Ovary (tissue), 9 donors: ENCODE data around the gene SYNGR2. TPM values are rescaled to one million over a fixed set of nuclear protein-coding genes. Genes with fewer than 3 reads are reported as not detected.
A peak's percentile ranks its signal among the peaks of the same experiment; 100 is the strongest.

Source experiments
- DNase-seq, 5 donors: peaks; one replicate each; pipeline ENCODE4 v3.0.0-alpha.2; 2019 to 2020
- H3K27ac ChIP-seq, 2 donors: fragments of 200-600 bp; one replicate each; pipeline versions ENCODE4 v1.5.1 to v1.8.0; 2019 to 2022
- H3K27me3 ChIP-seq: fragments of 200-600 bp; one replicate; pipeline ENCODE4 v1.8.0; 2022
- H3K36me3 ChIP-seq: fragments of 200-600 bp; sonication (generic); one replicate; pipeline ENCODE4 v1.5.1; 2019
- H3K4me1 ChIP-seq: one replicate; pipeline ENCODE4 v1.8.1; 2013; ENCODE audit warnings: mild to moderate bottlenecking, moderate library complexity; ENCODE audit not compliant: insufficient read depth
- H3K4me3 ChIP-seq: fragments of 200-600 bp; sonication (generic); one replicate; pipeline ENCODE4 v1.5.1; 2017
- H3K9me3 ChIP-seq, 2 donors: fragments of 200-600 bp in 1 of 2; sonication (generic) in 1 of 2; one replicate each; pipeline versions ENCODE4 v1.5.1 to v1.8.1; 2013 to 2019; ENCODE audit warnings: mild to moderate bottlenecking in 1 of 2, moderate library complexity in 1 of 2
- CTCF ChIP-seq, 3 donors: fragments of 450-650 bp in 2 of 3; fragments of 200-600 bp in 1 of 3; IDR thresholded peaks; one replicate each; pipeline versions ENCODE4 v1.5.1 to v1.8.0; 2016 to 2022; ENCODE audit warnings: antibody characterized with exemption in 3 of 3, mild to moderate bottlenecking in 1 of 3
- EP300 ChIP-seq: sonication (generic); formaldehyde crosslinking; IDR thresholded peaks from one replicate; pipeline ENCODE4 v1.6.1; 2017; ENCODE audit warnings: antibody characterized with exemption
- POLR2A ChIP-seq: fragments of 450-650 bp; IDR thresholded peaks from one replicate; pipeline ENCODE4 v1.6.1; 2017; ENCODE audit warnings: antibody characterized with exemption, mild to moderate bottlenecking, moderate library complexity
- WGBS, 3 donors: extraction: QIAGEN DNeasy Blood & Tissue Kit in 1 of 3; methylation state at CpG; one replicate each; pipeline versions ENCODE4 v1.1.5 to v1.1.7; 2013 to 2017; 5-methylcytosine and 5-hydroxymethylcytosine counted together
- intact Hi-C, 4 donors: fragments of 100-400 bp; cut with DNase I; formaldehyde crosslinking; loops; one replicate each; pipeline versions ENCODE4 v1.11.0 to v1.15.1; 2022 to 2023
- polyA plus RNA-seq, 2 donors: library from polyadenylated mRNA; stranded (reverse); fragments of 200-250 nt in 1 of 2; fragments of 350-450 nt in 1 of 2; fragmentation: Illumina TruSeq in 1 of 2; extraction: RNeasy Lipid Tissue Mini Kit (QIAGEN cat#74804) in 1 of 2; gene quantifications; one replicate each; pipeline ENCODE4 v1.2.3, GENCODE V29; 2013 to 2014
- total RNA-seq, 7 donors: library from RNA; depleted of rRNA in 2 of 7; stranded (reverse); fragments of >200 nt in 2 of 7; fragmentation: NEBNext Ultra II Directional in 3 of 7; extraction: Animal tissue kit (Norgen Biotek cat#: 25700) in 3 of 7; gene quantifications; one replicate each; pipeline versions ENCODE4 v1.1.0 to v1.2.4, GENCODE V29; 2016 to 2023
- donor health status: DM: no; HTN: no; CAD: no; lungs with moderate emphysema.
- donor health status: DM: no; HTN: no; CAD: no.
- donor health status: Bipolar disorder and iron deficiency.
- donor health status: DM: yes; HTN: yes; CAD: no.
- donor health status: DM: no; HTN: no; CAD: no.
- donor health status: DM: yes; HTN: yes; CAD: no.

Gene SYNGR2
- total and polyA plus RNA-seq, 9 donors = 11.9 to 88.7 (median 45.8) TPM

- 3 to 7% (median 3%) methylated on average over 23 to 51 of the region's 54 CpGs for WGBS, 3 donors
- TF ChIP-seq POLR2A (no peak), EP300 (no peak), CTCF (IDR thresholded peaks at IDR 0.05) (no peak)
- Histone ChIP-seq H3K4me1 (no peaks in the 10 kb centered on the region), H3K27me3 (no peaks in the 10 kb centered on the region), H3K4me3 (peak within 1 kb of the TSS; percentile 46), H3K27ac (no peak within 1 kb of the TSS), H3K9me3 (no peaks in the 10 kb centered on the region), H3K36me3 (no peaks in the 10 kb centered on the region)
- intact Hi-C loops = loop anchor here in 1 of 4 donors (10.0 kb wide), 1 partner anchor 246 kb away; the partner anchor contains the start of gene PGS1
- DNase-seq = peak in 1 of 5 donors; percentile 29
These were observed 39.6 kb upstream of the SYNGR2 start, which contains the start of gene TMC6 for GRCh38 chr17:78128551-78129350. Gene TMC6, minus strand, starts transcription at chr17:78128755. Its CDS starts 1,923 bp downstream, at chr17:78126832.

- Histone ChIP-seq H3K4me3 (no peak overlapping the region), H3K36me3 (no peaks in the 10 kb centered on the region), H3K9me3 (no peaks in the 10 kb centered on the region), H3K27ac (no peak overlapping the region), H3K27me3 (no peaks in the 10 kb centered on the region), H3K4me1 (no peaks in the 10 kb centered on the region)
- TF ChIP-seq CTCF (IDR thresholded peaks at IDR 0.05) (no peak), EP300 (no peak), POLR2A (no peak)
- DNase-seq = no peak
- WGBS, 3 donors = 63 to 80% (median 76%) methylated on average over 4 of the region's 4 CpGs
- intact Hi-C loops = loop anchor here in 1 of 4 donors (10.0 kb wide), 1 partner anchor 245 kb away; the partner anchor contains the start of gene PGS1
These were observed 38.9 kb upstream of the SYNGR2 start for GRCh38 chr17:78129351-78130089.

- no peaks in the 10 kb centered on the region for H3K4me1 ChIP-seq
- no peak overlapping the region for H3K27ac ChIP-seq
- TF ChIP-seq EP300 = no peak
- no peak for TF ChIP-seq POLR2A
- TF ChIP-seq CTCF (IDR thresholded peaks at IDR 0.05) = no peak
- no peaks in the 10 kb centered on the region for H3K36me3 ChIP-seq
- H3K27me3 ChIP-seq = no peaks in the 10 kb centered on the region
- intact Hi-C loops = no loop called here
- no peaks in the 10 kb centered on the region for H3K9me3 ChIP-seq
- no peak for DNase-seq
- no peak overlapping the region for H3K4me3 ChIP-seq
- WGBS, 3 donors = 61 to 70% (median 63%) methylated on average over 5 of the region's 5 CpGs
These were observed 38.3 kb upstream of the SYNGR2 start for GRCh38 chr17:78130090-78130436.

- H3K9me3 ChIP-seq = no peaks in the 10 kb centered on the region
- H3K27me3 ChIP-seq = no peaks in the 10 kb centered on the region
- intact Hi-C loops = no loop called here
- no peaks in the 10 kb centered on the region for H3K36me3 ChIP-seq
- WGBS, 3 donors = 81 to 84% (median 83%) methylated on average over 9 to 10 of the region's 10 CpGs
- H3K4me3 ChIP-seq = no peak within 1 kb of the TSS
- H3K4me1 ChIP-seq = no peaks in the 10 kb centered on the region
- no peak for TF ChIP-seq EP300
- TF ChIP-seq POLR2A = no peak
- TF ChIP-seq CTCF (IDR thresholded peaks at IDR 0.05) = no peak
- no peak within 1 kb of the TSS for H3K27ac ChIP-seq
- no peak for DNase-seq
These were observed 37.8 kb upstream of the SYNGR2 start, which contains the start of gene TMC8 for GRCh38 chr17:78130437-78131101. Gene TMC8, plus strand, starts transcription at chr17:78130771. Its CDS starts 818 bp downstream, at chr17:78131589.
